Measurements from ENCODE around the gene CREB5. TPM values are rescaled to one million over a fixed set of nuclear protein-coding genes. Genes with fewer than 3 reads are reported as not detected.

CREB5 gene
- total RNA-seq, 2 experiments from 2014 or later = not detected

GRCh38 chr7:28697913-28698563 is 285.7 kb downstream of the CREB5 start:
- no peaks in the 10 kb centered on the region for H3K4me1 Mint-ChIP-seq
- ChIA-PET CTCF (no interaction called here), POLR2A (no interaction called here)

GRCh38 chr7:28698840-28699239 is 286.5 kb downstream of the CREB5 start:
- H3K4me1 Mint-ChIP-seq = no peaks in the 10 kb centered on the region
- POLR2A ChIA-PET = no interaction called here
- no peaks in the 10 kb centered on the region for H3K27me3 Mint-ChIP-seq
- H3K4me3 Mint-ChIP-seq = no peak overlapping the region
- H3K27ac Mint-ChIP-seq = no peak overlapping the region
- H3K9me3 Mint-ChIP-seq = no peaks in the 10 kb centered on the region
- DNase-seq = no peak
- no peaks in the 10 kb centered on the region for H3K36me3 Mint-ChIP-seq (ENCODE audit: low read depth)
- CTCF ChIA-PET = no interaction called here

More at GRCh38 chr7:28697913-28698563, 285.7 kb downstream of the CREB5 start:
- Mint-ChIP-seq H3K4me3 (no peak overlapping the region), H3K27ac (no peak overlapping the region), H3K36me3 (ENCODE audit: low read depth) (no peaks in the 10 kb centered on the region), H3K9me3 (no peaks in the 10 kb centered on the region), H3K27me3 (no peaks in the 10 kb centered on the region)
- no peak for DNase-seq

- no peak overlapping the region for H3K4me3 Mint-ChIP-seq
- ChIA-PET CTCF (no interaction called here), POLR2A (no interaction called here)
These were observed 287.8 kb downstream of the CREB5 start for GRCh38 chr7:28700096-28700495.

GRCh38 chr7:28700790-28701203 is 288.5 kb downstream of the CREB5 start:
- POLR2A ChIA-PET = no interaction called here
- CTCF ChIA-PET = no interaction called here
- Mint-ChIP-seq H3K4me1 (no peaks in the 10 kb centered on the region), H3K4me3 (no peak overlapping the region), H3K27ac (no peak overlapping the region), H3K27me3 (no peaks in the 10 kb centered on the region), H3K9me3 (no peaks in the 10 kb centered on the region), H3K36me3 (ENCODE audit: low read depth) (no peaks in the 10 kb centered on the region)
- no peak for DNase-seq

More at GRCh38 chr7:28700096-28700495, 287.8 kb downstream of the CREB5 start:
- Mint-ChIP-seq H3K27ac (no peak overlapping the region), H3K9me3 (no peaks in the 10 kb centered on the region), H3K27me3 (no peaks in the 10 kb centered on the region), H3K4me1 (no peaks in the 10 kb centered on the region), H3K36me3 (ENCODE audit: low read depth) (no peaks in the 10 kb centered on the region)
- no peak for DNase-seq

GRCh38 chr7:28701731-28702130 is 289.4 kb downstream of the CREB5 start:
- Mint-ChIP-seq H3K27ac (no peak overlapping the region), H3K36me3 (ENCODE audit: low read depth) (no peaks in the 10 kb centered on the region), H3K4me3 (no peak overlapping the region), H3K4me1 (no peaks in the 10 kb centered on the region), H3K9me3 (no peaks in the 10 kb centered on the region), H3K27me3 (no peaks in the 10 kb centered on the region)
- DNase-seq = no peak
- ChIA-PET POLR2A (no interaction called here), CTCF (no interaction called here)

- no peak overlapping the region for H3K27ac Mint-ChIP-seq
- no peak overlapping the region for H3K4me3 Mint-ChIP-seq
- CTCF ChIA-PET = no interaction called here
- H3K4me1 Mint-ChIP-seq = no peaks in the 10 kb centered on the region
- no peaks in the 10 kb centered on the region for H3K27me3 Mint-ChIP-seq
- DNase-seq = no peak
- no peaks in the 10 kb centered on the region for H3K36me3 Mint-ChIP-seq (ENCODE audit: low read depth)
- H3K9me3 Mint-ChIP-seq = no peaks in the 10 kb centered on the region
- POLR2A ChIA-PET = no interaction called here
These were observed 289.9 kb downstream of the CREB5 start for GRCh38 chr7:28702171-28702570.

- ChIA-PET CTCF (no interaction called here), POLR2A (no interaction called here)
- H3K36me3 Mint-ChIP-seq (ENCODE audit: low read depth) = no peaks in the 10 kb centered on the region
- no peak for DNase-seq
- no peak overlapping the region for H3K4me3 Mint-ChIP-seq
- H3K27ac Mint-ChIP-seq = no peak overlapping the region
- no peaks in the 10 kb centered on the region for H3K9me3 Mint-ChIP-seq
- H3K4me1 Mint-ChIP-seq = no peaks in the 10 kb centered on the region
- no peaks in the 10 kb centered on the region for H3K27me3 Mint-ChIP-seq
These were observed 290.9 kb downstream of the CREB5 start for GRCh38 chr7:28703037-28703765.

GRCh38 chr7:28704706-28705105 is 292.4 kb downstream of the CREB5 start:
- Mint-ChIP-seq H3K4me3 (no peak overlapping the region), H3K9me3 (no peaks in the 10 kb centered on the region), H3K36me3 (ENCODE audit: low read depth) (no peaks in the 10 kb centered on the region), H3K27ac (no peak overlapping the region), H3K27me3 (no peaks in the 10 kb centered on the region), H3K4me1 (no peaks in the 10 kb centered on the region)
- ChIA-PET POLR2A (no interaction called here), CTCF (no interaction called here)
- no peak for DNase-seq

- H3K9me3 Mint-ChIP-seq = no peaks in the 10 kb centered on the region
- CTCF ChIA-PET = no interaction called here
- no peak overlapping the region for H3K4me3 Mint-ChIP-seq
- no peak for DNase-seq
- no peak overlapping the region for H3K27ac Mint-ChIP-seq
- POLR2A ChIA-PET = no interaction called here
- no peaks in the 10 kb centered on the region for H3K36me3 Mint-ChIP-seq (ENCODE audit: low read depth)
- no peaks in the 10 kb centered on the region for H3K4me1 Mint-ChIP-seq
- no peaks in the 10 kb centered on the region for H3K27me3 Mint-ChIP-seq
These were observed 293.0 kb downstream of the CREB5 start for GRCh38 chr7:28705350-28705749.

GRCh38 chr7:28706584-28706983 is 294.3 kb downstream of the CREB5 start:
- Mint-ChIP-seq H3K27me3 (no peaks in the 10 kb centered on the region), H3K4me1 (no peaks in the 10 kb centered on the region), H3K4me3 (no peak overlapping the region), H3K36me3 (ENCODE audit: low read depth) (no peaks in the 10 kb centered on the region), H3K9me3 (no peaks in the 10 kb centered on the region), H3K27ac (no peak overlapping the region)
- ChIA-PET CTCF (no interaction called here), POLR2A (no interaction called here)
- DNase-seq = no peak

- POLR2A ChIA-PET = no interaction called here
- H3K4me1 Mint-ChIP-seq = no peaks in the 10 kb centered on the region
- no peak overlapping the region for H3K4me3 Mint-ChIP-seq
- H3K27me3 Mint-ChIP-seq = no peaks in the 10 kb centered on the region
- H3K9me3 Mint-ChIP-seq = no peaks in the 10 kb centered on the region
- CTCF ChIA-PET = no interaction called here
- no peak overlapping the region for H3K27ac Mint-ChIP-seq
- DNase-seq = no peak
- H3K36me3 Mint-ChIP-seq (ENCODE audit: low read depth) = no peaks in the 10 kb centered on the region
These were observed 295.0 kb downstream of the CREB5 start for GRCh38 chr7:28707291-28707690.

GRCh38 chr7:28708033-28708951 is 296.0 kb downstream of the CREB5 start:
- Mint-ChIP-seq H3K27me3 (no peaks in the 10 kb centered on the region), H3K27ac (no peak overlapping the region), H3K9me3 (no peaks in the 10 kb centered on the region), H3K36me3 (ENCODE audit: low read depth) (no peaks in the 10 kb centered on the region), H3K4me3 (no peak overlapping the region), H3K4me1 (no peaks in the 10 kb centered on the region)
- ChIA-PET CTCF (no interaction called here), POLR2A (no interaction called here)
- DNase-seq = no peak

- Mint-ChIP-seq H3K27me3 (no peaks in the 10 kb centered on the region), H3K9me3 (no peaks in the 10 kb centered on the region), H3K27ac (no peak overlapping the region), H3K4me3 (no peak overlapping the region), H3K36me3 (ENCODE audit: low read depth) (no peaks in the 10 kb centered on the region), H3K4me1 (no peaks in the 10 kb centered on the region)
- DNase-seq = no peak
- POLR2A ChIA-PET = no interaction called here
- CTCF ChIA-PET = no interaction called here
These were observed 297.4 kb downstream of the CREB5 start for GRCh38 chr7:28709748-28710147.
